ENCODE results near the gene CD38.
"Not testable (repeated sequence)": the region's sequence is repeated elsewhere in the genome, so short reads cannot be mapped to it uniquely, and the experiment has no call there.

The CD38 gene

GRCh38 chr4:15799141-15799540 is 21.0 kb downstream of the CD38 start:
- no peak for DNase-seq (ENCODE audit: low spot score)

DNA sequence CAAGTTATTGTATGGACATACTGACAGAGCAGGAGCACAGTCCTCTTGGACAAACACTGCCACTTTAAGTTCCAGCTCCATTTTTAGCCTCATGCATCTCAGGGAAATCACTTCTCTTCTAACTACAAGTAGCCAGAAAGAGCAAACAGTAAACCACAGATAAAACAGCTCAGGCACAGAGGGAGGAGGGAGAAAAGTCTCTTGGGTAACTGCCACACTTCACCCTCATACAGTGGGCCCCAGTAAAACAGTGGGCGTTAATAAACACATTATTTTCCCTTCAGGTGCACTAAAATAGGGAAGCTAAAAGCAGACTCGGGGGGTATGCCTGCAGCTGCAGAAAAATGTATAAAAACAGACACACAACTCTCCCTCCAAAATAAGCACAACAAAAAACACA is 21.6 kb downstream of the CD38 start:
- no peak for DNase-seq (ENCODE audit: low spot score)

DNA sequence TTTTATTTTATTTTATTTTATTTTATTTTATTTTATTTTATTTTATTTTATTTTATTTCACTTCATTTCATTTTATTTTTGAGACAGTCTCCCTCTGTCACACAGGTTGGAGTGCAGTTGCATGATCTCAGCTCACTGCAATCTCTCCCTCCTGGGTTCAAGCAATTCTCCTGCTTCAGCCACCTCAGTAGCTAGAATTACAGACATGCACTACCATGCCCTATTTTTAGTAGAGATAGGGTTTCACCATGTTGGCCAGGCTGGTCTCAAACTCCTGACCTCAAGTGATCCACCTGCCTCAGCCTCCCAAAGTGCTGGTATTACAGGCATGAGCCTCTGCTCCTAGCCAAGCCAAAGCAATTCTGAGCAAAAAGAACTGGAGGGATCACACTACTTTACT is 24.4 kb downstream of the CD38 start:
- DNase-seq (ENCODE audit: low spot score): not testable (repeated sequence)

DNA sequence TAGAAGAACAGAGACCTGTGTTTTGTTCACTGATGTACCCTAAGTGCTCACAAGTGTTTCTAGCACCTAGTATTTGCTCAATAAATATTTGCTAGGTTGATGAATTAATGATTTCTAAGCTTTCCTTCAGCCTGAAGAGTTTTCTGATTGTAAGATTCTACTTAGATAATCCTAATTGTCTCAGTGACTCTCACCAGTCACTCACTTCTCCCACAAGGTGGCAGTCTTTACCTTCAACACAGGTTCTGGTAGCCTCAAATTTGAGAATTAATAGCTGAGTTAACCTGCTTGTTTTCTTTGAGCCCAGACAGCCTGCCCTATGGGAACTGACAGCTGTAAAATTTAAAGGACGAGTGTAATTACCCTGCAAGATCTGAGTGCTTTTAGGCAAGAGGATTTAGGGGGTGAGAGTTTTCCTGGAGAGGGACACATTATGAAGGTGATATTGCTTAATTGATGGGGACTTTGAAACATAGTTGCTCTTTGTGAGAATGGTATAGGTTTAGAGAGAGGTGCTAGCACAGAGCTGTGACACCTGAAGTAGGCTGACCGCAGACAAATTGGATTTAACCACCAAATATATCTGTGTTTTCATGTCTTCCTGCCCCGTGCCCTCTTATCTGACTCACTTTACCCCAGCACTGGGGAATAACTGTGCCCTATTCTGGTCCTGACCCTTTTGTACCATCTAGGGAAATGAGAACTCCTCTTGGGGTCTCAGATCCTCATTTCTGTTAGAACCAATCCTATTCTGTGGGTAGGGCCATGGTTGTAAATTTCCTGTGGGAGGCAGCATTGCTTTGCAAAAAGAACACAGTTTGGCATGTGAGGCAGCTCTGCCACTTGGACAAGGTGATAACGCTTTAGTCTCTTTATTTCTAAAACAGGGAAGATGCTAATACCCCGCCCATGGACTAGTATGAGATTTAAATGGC is 27.7 kb downstream of the CD38 start:
- DNase-seq (ENCODE audit: low spot score): peak; percentile 47

DNA sequence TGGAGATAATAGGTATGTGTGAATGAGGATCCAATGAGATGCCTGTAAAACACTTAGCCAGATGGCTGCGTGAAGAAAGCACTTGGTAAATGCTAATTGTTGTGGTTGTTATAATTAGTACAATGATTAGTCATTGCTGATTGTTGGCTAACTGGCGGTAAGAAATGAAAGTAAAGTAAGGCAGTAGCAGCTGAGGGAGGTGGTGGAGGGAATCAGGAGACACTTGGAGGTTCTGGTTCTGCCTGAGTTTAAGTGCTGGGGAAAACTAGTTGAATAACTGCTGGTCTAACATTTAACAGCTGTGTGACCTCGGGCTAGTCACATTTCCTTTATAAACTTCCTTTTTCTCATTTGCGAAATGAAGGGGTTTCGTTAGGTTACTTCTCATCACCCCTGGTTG is 30.9 kb downstream of the CD38 start:
- no peak for DNase-seq (ENCODE audit: low spot score)

DNA sequence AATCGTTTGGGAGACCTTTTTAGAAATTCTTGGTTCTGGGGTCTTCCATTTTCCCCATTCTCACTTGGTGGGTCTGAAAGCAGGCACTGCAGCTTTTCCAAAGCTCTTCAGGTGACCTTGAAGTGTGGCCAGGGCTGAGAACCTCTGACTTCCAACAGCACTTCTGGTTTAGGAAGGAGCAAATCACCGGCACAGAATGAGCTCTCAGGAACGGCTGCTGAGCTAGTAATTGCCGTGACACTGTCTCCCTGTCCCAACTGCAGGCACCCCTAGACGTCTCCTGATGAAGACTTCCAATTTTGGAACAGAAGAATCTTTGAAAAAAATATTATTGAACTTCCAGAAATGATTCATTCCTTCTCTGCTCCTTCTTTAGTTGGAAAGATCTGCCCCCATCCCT is 31.3 kb downstream of the CD38 start:
- no peak for DNase-seq (ENCODE audit: low spot score)

- DNase-seq (ENCODE audit: low spot score): no peak
Observed at GRCh38 chr4:15811703-15812337, 33.7 kb downstream of the CD38 start.

- no peak for DNase-seq (ENCODE audit: low spot score)
Observed at GRCh38 chr4:15832523-15833451, 54.7 kb downstream of the CD38 start.

GRCh38 chr4:15833801-15834200 is 55.7 kb downstream of the CD38 start:
- no peak for DNase-seq (ENCODE audit: low spot score)

DNA sequence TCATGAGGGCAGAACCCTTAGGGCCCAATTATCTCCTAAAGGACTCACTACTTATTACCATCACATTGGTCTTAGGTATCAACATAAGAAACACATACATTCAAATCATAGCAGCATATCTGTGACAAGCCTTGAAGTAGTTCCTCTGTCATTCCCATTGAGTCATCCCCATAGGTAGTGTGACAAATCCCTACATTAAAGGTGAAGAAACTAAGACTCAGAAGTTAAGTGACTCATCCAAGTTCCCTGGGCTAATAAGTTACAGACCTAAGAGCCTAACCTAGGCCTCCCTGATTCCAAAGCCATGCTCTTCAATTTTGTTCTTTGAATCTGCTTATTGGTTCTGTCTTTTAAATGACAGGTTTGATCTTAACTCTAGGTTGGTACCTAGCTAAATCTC is 58.2 kb downstream of the CD38 start:
- peak; percentile 34 for DNase-seq (ENCODE audit: low spot score)

DNA sequence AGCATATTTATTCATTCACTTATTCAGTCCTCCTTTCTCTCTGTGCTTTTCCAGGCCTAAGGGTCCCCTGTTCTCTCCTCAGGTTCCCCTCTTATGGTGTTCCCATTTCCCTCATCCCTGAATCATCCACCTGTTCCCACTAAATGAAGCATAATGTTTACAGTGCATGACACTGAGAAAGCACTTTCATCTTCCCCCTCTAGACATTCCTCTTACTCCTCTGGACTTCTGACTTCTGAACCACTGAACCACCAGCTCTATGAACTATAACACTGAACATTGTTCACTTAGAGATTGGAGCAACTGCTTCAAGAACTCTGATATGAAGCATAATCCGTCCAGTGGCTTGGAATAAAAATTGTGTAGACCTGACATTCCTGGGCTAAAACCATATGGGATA is 59.5 kb downstream of the CD38 start:
- no peak for DNase-seq (ENCODE audit: low spot score)

DNA sequence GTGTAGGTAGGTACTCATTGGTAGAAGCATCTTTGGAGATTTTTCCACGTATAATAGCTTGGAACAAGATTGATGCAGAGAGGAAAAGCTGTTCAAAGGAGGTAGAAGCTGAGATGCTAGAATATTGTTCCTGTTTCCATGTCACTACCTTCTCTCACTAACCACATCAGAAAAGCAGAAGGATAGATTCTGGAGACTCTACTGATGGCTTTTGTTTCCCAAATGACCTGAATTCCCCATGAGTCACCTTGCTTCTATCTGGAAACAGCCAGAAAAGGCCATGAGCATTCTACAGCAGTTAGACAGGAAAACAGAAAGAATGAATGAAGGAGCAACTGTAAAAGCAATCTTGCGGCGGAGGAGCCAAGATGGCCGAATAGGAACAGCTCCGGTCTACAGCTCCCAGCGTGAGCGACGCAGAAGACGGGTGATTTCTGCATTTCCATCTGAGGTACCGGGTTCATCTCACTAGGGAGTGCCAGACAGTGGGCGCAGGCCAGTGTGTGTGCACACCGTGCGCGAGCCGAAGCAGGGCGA is 63.1 kb downstream of the CD38 start:
- DNase-seq (ENCODE audit: low spot score): not testable (repeated sequence)

DNA sequence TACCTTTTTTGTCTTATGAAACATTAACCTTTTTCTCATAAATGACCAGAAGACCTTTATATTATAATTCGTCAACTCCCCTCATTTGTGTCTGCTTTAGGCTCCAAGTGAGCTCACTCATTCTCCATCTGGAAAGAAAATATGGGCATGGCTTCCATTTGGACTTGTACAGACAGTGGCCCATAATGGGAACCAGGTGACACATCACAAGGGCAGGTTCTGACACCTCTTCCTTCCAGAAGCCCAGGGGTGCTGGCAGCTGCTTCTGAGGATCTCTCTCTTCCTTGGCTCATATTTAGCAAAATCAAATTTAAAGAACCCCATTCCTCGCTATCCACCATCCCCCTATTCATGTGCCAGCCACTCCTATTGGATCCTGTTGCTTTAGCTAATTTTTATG is 69.6 kb downstream of the CD38 start:
- no peak for DNase-seq (ENCODE audit: low spot score)

- no peak for DNase-seq (ENCODE audit: low spot score)
Observed at GRCh38 chr4:15848191-15848842, 70.2 kb downstream of the CD38 start.

DNA sequence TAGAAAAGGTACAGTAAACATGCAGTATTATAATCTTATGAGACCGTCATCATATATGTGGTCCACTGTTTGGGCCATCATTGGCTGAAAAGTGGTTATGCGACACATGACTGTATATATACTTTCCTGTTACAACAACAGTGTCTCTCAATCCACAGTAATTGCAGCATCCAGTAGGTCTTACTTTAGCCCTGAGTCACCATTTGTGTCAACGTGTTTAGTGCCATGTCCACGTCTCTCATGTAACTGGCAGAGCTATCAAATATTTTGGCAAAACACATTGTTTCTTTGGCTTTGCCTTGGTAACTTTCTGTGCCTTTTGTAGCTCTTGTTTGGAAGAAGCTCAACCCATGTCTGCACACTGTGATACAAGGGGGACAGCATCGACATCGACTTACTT is 73.8 kb downstream of the CD38 start:
- DNase-seq (ENCODE audit: low spot score): no peak

DNA sequence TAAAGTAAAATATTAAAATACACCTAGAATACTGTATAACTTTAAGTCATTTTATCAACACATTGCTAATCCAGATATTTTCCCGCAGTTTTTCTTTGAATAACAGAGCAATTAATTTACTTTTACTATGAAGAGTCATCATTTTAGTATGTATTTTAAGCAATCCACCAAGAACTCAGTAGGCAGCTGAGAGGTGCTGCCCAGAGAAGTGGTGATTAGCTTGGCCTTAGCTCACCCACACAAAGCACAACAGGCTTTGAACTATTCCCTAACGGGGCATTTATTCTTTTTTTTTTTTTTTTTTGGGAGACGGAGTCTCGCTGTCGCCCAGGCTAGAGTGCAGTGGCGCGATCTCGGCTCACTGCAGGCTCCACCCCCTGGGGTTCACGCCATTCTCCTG is 74.4 kb downstream of the CD38 start:
- DNase-seq (ENCODE audit: low spot score): no peak

- DNase-seq (ENCODE audit: low spot score): no peak
Observed at GRCh38 chr4:15853345-15853744, 75.2 kb downstream of the CD38 start.

GRCh38 chr4:15855804-15856475 is 77.8 kb downstream of the CD38 start:
- DNase-seq (ENCODE audit: low spot score): no peak

DNA sequence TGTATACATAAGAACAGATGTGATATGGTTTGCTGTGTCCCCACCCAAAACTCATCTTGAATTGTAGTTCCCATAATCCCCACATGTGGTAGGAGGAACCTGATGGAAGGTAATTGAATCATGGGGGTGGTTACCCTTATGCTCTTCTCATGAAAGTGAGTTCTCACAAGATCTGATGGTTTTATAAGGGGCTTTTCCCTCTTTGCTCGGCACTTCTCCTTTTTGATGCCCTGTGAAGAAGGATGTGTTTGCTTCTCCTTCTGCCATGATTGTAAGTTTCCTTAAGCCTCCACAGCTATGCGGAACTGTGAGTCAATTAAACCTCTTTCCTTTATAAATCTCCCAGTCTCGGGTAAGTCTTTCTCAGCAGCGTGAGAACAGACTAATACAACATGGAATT is 83.1 kb downstream of the CD38 start:
- DNase-seq (ENCODE audit: low spot score): not testable (repeated sequence)

DNA sequence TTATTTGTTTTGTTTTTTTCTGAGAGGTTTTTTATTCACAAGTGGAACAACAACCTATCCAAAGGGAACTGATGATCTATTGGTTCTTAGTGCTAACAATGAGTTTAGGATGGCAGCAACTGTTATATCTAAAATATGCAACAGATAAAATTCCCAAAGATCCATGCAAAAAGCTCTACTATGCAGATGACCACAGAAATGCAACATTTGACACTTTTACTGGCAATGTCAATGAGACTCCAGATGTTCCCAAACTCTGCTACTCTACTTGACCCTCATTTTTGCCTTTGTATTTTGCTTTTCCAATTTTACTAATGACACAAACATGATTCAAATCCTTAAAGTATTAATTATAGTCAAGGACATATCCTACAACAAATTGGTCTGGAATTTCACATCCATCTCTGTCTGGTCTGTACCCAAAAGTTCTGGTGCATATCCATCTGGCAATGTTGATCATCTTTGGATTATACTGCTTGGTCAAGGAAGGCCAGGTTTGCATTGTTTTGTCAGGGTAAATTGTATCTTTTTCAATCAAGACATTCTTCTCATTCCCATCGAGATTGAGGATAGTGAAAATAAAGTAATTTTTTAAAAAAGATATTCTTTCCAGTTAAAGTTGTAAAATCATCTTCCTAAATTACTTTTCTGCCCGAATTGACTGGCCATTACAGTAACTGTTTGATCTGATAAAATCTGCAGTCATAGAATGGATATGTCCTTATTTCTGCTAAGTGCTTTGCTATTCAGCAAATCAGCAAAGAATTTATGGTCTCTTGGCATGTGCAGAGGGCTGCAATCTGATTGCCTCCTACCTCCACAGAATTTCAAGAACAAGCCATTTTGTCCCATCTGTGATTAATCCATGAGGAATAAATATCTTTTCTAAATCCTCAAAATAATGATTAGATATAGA is 86.8 kb downstream of the CD38 start:
- no peak for DNase-seq (ENCODE audit: low spot score)

Data from LoVo (cell line).